Neural cell (in vitro differentiated cells): ENCODE measurements around the gene NRG2. TPM values are rescaled to one million over a fixed set of nuclear protein-coding genes. Genes with fewer than 3 reads are reported as not detected.

Experiments used
- H2AFZ ChIP-seq: fragments of 200-600, 300-800 bp; sonication (generic), shearing (Covaris generic); 2 replicates; pipeline ENCODE4 v1.6.0; 2014; ENCODE audit warnings: low read depth, mild to moderate bottlenecking, antibody characterized with exemption, low read length, moderate library complexity
- H3F3A ChIP-seq: fragments of 200-600 bp; shearing (Covaris generic); 2 replicates; pipeline ENCODE4 v1.6.1; 2016; ENCODE audit warnings: mild to moderate bottlenecking, moderate library complexity, mixed read lengths, antibody characterized with exemption, low read length; ENCODE audit not compliant: insufficient read depth, poor library complexity, severe bottlenecking
- H3K27ac ChIP-seq: fragments of 200-600, 300-800 bp; sonication (generic), shearing (Covaris generic); 2 replicates; pipeline ENCODE4 v1.5.1; 2014; ENCODE audit warnings: mild to moderate bottlenecking, low read length, moderate library complexity
- H3K27me3 ChIP-seq: fragments of 300-800, 200-600 bp; sonication (generic), shearing (Covaris generic); 2 replicates; pipeline ENCODE4 v1.6.0; 2014; ENCODE audit warnings: mild to moderate bottlenecking, low read depth, low read length, moderate library complexity; ENCODE audit not compliant: insufficient read depth
- H3K36me3 ChIP-seq: fragments of 300-800, 200-600 bp; sonication (generic), shearing (Covaris generic); 2 replicates; pipeline ENCODE4 v1.5.1; 2014; ENCODE audit warnings: mild to moderate bottlenecking, antibody characterized with exemption, low read length, moderate library complexity; ENCODE audit not compliant: insufficient read depth
- H3K4me2 ChIP-seq: fragments of 300-800, 200-600 bp; sonication (generic), shearing (Covaris generic); 2 replicates; pipeline ENCODE4 v1.6.0; 2014; ENCODE audit warnings: mild to moderate bottlenecking, low read length
- H3K4me3 ChIP-seq: fragments of 300-800, 200-600 bp; sonication (generic), shearing (Covaris generic); 2 replicates; pipeline ENCODE4 v1.5.1; 2014; ENCODE audit warnings: mild to moderate bottlenecking, low read length, moderate library complexity
- H3K79me2 ChIP-seq: fragments of 200-600 bp; shearing (Covaris generic); replicated peaks from 2 replicates; pipeline ENCODE4 v1.6.0; 2014; ENCODE audit warnings: mild to moderate bottlenecking, low read length, moderate library complexity; ENCODE audit not compliant: insufficient read depth
- H3K9ac ChIP-seq: fragments of 300-800, 200-600 bp; sonication (generic), shearing (Covaris generic); 2 replicates; pipeline ENCODE4 v1.6.1; 2016; ENCODE audit warnings: mild to moderate bottlenecking, low read length, mixed read lengths
- H3K9me2 ChIP-seq: fragments of 200-600 bp; shearing (Covaris generic); 2 replicates; pipeline ENCODE4 v1.6.1; 2016; ENCODE audit warnings: mild to moderate bottlenecking, low read length, mixed read lengths; ENCODE audit not compliant: insufficient read depth
- H3K9me3 ChIP-seq: fragments of 200-600, 300-800 bp; sonication (generic), shearing (Covaris generic); 2 replicates; pipeline ENCODE4 v1.6.1; 2016; ENCODE audit warnings: mild to moderate bottlenecking, mixed run types, low read length, moderate library complexity, mixed read lengths
- H4K20me1 ChIP-seq: fragments of 200-600 bp; shearing (Covaris generic); 2 replicates; pipeline ENCODE4 v1.6.1; 2016; ENCODE audit warnings: mild to moderate bottlenecking, mixed run types; ENCODE audit not compliant: insufficient read depth
- EP300 ChIP-seq: fragments of 450-650 bp; conservative IDR thresholded peaks from 2 replicates; pipeline ENCODE4 v1.6.1; 2014; ENCODE audit warnings: antibody characterized with exemption, mild to moderate bottlenecking, moderate library complexity; ENCODE audit not compliant: poor library complexity, severe bottlenecking
- EZH2 ChIP-seq: fragments of 200-600, 300-800 bp; shearing (Covaris generic), sonication (generic); IDR thresholded peaks from 2 replicates; pipeline ENCODE4 v1.6.1; 2014; ENCODE audit warnings: antibody characterized with exemption, low read length, borderline replicate concordance, mild to moderate bottlenecking; ENCODE audit not compliant: insufficient read depth, poor library complexity, severe bottlenecking
- MXI1 ChIP-seq: fragments of 450-650 bp; conservative IDR thresholded peaks from 2 replicates; pipeline ENCODE4 v1.6.1; 2014; ENCODE audit warnings: antibody characterized with exemption, mild to moderate bottlenecking; ENCODE audit not compliant: poor library complexity, severe bottlenecking
- POLR2AphosphoS5 ChIP-seq: IDR thresholded peaks from 2 replicates; pipeline ENCODE4 v1.6.1; 2012
- RAD21 ChIP-seq: fragments of 450-650 bp; conservative IDR thresholded peaks from 2 replicates; pipeline ENCODE4 v1.6.1; 2014; ENCODE audit warnings: antibody characterized with exemption, mild to moderate bottlenecking, moderate library complexity
- SMC3 ChIP-seq: fragments of 450-650 bp; conservative IDR thresholded peaks from 2 replicates; pipeline ENCODE4 v1.6.1; 2014; ENCODE audit warnings: antibody characterized with exemption, mild to moderate bottlenecking, moderate library complexity; ENCODE audit not compliant: poor library complexity
- TAF1 ChIP-seq: IDR thresholded peaks from 2 replicates; pipeline ENCODE4 v1.6.1; 2012; ENCODE audit warnings: low read depth
- polyA plus RNA-seq: library from polyadenylated mRNA; depleted of rRNA; stranded (reverse); fragments of >200 nt; gene quantifications from 2 replicates; pipeline ENCODE4 v1.2.3, GENCODE V29; 2014
- TF ChIP-seq, protein P1 (sequence below): IDR thresholded peaks from 2 replicates; pipeline ENCODE4 v1.6.1; 2012; ENCODE audit warnings: borderline replicate concordance
- TF ChIP-seq, protein P2 (sequence below): fragments of 450-650 bp; IDR thresholded peaks from 2 replicates; pipeline ENCODE4 v1.5.1; 2014; ENCODE audit warnings: antibody characterized with exemption, mild to moderate bottlenecking, moderate library complexity; ENCODE audit not compliant: poor library complexity, severe bottlenecking

NRG2 gene
- polyA plus RNA-seq, 1 donor from 2014 or later = 5.4 TPM

DNA sequence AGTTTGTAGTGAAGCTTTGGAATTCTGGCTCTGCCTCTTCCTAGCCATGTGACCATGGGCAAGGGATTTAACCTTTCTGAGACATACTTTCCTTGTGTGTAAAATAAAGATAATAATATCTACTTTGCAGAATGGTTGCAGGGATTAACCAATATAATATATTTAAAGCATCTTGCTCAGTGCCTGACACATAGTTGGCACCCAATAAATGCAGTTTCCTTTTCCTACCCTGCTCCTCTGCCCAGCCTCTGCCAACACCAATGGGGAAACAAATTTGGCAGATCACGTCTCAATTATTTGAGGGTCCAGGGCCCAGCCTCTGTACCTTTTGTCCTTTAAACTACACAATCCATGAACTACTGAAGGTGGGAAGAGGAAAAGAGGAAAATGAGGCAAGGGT lies 91.1 kb downstream of the NRG2 start:
- H3K27me3 ChIP-seq = no peaks in the 10 kb centered on the region
- no peaks in the 10 kb centered on the region for H3K79me2 ChIP-seq
- no peaks in the 10 kb centered on the region for H3K9me2 ChIP-seq
- TF ChIP-seq SMC3 = no peak
- TF ChIP-seq POLR2AphosphoS5 = no peak
- TF ChIP-seq TAF1 = no peak
- TF ChIP-seq, protein P1, sequence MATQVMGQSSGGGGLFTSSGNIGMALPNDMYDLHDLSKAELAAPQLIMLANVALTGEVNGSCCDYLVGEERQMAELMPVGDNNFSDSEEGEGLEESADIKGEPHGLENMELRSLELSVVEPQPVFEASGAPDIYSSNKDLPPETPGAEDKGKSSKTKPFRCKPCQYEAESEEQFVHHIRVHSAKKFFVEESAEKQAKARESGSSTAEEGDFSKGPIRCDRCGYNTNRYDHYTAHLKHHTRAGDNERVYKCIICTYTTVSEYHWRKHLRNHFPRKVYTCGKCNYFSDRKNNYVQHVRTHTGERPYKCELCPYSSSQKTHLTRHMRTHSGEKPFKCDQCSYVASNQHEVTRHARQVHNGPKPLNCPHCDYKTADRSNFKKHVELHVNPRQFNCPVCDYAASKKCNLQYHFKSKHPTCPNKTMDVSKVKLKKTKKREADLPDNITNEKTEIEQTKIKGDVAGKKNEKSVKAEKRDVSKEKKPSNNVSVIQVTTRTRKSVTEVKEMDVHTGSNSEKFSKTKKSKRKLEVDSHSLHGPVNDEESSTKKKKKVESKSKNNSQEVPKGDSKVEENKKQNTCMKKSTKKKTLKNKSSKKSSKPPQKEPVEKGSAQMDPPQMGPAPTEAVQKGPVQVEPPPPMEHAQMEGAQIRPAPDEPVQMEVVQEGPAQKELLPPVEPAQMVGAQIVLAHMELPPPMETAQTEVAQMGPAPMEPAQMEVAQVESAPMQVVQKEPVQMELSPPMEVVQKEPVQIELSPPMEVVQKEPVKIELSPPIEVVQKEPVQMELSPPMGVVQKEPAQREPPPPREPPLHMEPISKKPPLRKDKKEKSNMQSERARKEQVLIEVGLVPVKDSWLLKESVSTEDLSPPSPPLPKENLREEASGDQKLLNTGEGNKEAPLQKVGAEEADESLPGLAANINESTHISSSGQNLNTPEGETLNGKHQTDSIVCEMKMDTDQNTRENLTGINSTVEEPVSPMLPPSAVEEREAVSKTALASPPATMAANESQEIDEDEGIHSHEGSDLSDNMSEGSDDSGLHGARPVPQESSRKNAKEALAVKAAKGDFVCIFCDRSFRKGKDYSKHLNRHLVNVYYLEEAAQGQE = no peak
- no peak for TF ChIP-seq MXI1
- no peak for TF ChIP-seq EZH2
- TF ChIP-seq, protein P2, sequence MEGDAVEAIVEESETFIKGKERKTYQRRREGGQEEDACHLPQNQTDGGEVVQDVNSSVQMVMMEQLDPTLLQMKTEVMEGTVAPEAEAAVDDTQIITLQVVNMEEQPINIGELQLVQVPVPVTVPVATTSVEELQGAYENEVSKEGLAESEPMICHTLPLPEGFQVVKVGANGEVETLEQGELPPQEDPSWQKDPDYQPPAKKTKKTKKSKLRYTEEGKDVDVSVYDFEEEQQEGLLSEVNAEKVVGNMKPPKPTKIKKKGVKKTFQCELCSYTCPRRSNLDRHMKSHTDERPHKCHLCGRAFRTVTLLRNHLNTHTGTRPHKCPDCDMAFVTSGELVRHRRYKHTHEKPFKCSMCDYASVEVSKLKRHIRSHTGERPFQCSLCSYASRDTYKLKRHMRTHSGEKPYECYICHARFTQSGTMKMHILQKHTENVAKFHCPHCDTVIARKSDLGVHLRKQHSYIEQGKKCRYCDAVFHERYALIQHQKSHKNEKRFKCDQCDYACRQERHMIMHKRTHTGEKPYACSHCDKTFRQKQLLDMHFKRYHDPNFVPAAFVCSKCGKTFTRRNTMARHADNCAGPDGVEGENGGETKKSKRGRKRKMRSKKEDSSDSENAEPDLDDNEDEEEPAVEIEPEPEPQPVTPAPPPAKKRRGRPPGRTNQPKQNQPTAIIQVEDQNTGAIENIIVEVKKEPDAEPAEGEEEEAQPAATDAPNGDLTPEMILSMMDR = no peak
- TF ChIP-seq EP300 = no peak
- no peak for TF ChIP-seq RAD21
- H3K9ac ChIP-seq = no peak overlapping the region
- H3K4me3 ChIP-seq = no peak overlapping the region
- H3K4me2 ChIP-seq = no peak overlapping the region
- H3K9me3 ChIP-seq = no peaks in the 10 kb centered on the region
- H3F3A ChIP-seq = no peaks in the 10 kb centered on the region
- no peak overlapping the region for H3K27ac ChIP-seq
- H2AFZ ChIP-seq = no peak overlapping the region
- H4K20me1 ChIP-seq = no peaks in the 10 kb centered on the region
- H3K36me3 ChIP-seq = no peaks in the 10 kb centered on the region

DNA sequence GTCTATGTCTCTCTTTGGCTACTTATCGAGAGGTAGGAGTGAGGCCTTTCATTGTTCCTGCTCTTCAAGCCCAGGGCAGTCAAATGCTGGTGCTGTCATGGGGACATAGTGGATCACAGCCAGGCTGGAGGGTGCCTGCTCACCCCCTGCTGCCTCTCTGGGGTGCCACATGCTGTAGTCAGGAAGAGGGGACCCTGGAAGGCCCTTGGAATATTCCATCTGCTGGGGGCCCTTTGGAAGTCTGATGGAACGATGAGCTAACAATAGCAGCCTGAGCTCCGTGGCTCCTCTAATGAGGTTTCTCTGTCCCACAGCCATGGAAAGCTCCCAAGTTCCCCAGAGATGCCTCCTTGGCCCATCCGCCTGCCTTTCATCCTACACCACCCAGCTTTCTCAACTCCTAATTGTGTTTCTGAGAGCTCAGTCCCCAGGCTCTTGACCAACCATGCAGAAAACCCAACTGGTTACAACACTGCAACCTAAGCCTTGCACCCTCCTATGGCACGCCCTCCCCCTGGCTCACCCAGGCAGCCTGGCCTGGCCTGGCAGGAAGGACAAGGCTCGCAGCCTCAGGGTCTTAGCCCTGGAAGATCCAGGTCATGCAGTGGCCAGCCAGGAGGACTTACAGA lies 91.7 kb downstream of the NRG2 start:
- Histone ChIP-seq H3F3A (no peaks in the 10 kb centered on the region), H2AFZ (no peak overlapping the region), H3K36me3 (no peaks in the 10 kb centered on the region), H3K9me2 (no peaks in the 10 kb centered on the region), H3K27me3 (no peaks in the 10 kb centered on the region), H3K9me3 (no peaks in the 10 kb centered on the region), H3K79me2 (no peaks in the 10 kb centered on the region), H3K4me3 (no peak overlapping the region), H3K9ac (no peak overlapping the region), H3K27ac (no peak overlapping the region), H4K20me1 (no peaks in the 10 kb centered on the region), H3K4me2 (no peak overlapping the region)
- TF ChIP-seq, protein P2 = no peak
- TF ChIP-seq, protein P1 = no peak
- TF ChIP-seq POLR2AphosphoS5 (no peak), RAD21 (no peak), SMC3 (no peak), MXI1 (no peak), TAF1 (no peak), EZH2 (no peak), EP300 (no peak)
